ENCODE results near the gene RAG2.

Gene RAG2

DNA sequence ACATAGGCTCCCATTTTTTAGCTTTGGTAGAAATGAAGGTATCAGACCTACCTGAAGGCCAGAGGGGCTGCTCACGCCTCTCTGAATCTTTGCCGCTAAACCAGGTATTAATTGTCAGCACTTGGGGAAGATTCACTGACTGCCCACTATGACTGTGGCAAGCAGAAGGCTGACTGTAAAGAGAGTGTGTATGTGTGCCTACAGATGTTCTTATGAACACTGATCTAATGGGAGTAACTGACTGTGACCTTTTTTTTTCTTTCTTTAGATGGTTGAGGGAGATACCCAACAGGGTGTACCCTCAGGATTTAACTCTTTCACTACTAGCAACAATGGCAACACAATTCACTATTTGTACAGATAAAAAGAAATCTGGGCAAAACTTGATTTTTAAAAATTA lies at the start of gene RAG2:
TSS of gene RAG2 (minus strand) at position 186 of the 400 bp plus-strand sequence. CDS start 4,068 bp downstream, outside the sequence.
- no peak for DNase-seq (ENCODE audit: low spot score)

DNA sequence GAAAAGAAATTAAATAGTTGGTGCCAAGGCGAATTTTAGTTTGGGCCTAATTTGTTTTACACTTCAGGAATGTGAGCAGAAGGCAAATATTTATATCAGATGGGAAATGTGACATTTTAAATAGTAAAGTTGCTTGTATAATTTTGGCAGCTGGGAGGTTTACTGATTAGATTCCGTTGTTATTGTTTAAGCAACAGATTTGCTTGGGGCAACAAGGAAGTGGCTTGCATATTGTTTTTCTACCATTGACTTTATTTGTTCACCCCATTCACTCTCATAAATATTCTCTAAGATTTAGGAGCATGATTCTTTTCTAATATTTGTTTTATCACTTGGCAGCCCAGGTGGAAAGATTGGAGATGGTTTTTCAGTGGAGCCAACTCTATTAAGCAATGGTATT lies 40.5 kb upstream of the RAG2 start:
- DNase-seq (ENCODE audit: low spot score), result no peak

DNA sequence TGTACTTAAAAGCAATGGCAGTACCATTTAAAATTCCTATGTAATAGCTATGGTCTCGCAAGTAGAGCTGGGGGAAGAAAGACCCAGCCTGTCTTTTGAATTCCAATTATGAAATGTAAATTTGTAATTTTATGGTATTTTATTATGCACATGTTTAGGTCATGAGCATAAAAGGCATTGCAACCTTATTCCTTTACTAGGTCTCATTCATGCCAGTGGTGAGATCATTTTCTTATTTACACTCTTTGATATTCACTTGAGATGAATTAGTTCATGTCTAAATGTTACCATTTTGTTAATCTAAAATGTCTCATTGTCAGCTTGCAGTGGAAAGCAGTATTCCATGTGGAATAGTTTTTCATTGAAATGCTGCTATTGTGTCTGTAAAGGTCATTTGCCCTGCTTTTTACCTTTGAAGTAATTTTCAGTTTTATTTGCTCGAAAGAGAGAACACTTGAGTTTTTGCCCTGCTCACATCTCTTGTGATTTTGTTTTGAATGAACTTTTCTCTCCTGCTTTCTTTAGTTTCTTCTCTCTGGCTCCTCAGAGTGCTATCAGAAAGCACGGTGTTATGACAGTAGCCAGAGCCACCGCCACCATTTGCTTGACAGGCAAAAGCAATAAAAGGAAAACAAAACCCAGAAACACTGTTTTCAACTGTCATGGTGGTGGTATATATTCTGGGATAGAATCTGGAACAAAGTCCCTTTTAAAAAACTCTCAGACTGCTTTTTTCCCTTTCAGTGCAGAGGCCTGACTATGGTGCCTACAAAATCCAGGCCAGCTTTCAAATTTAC lies 37.2 kb upstream of the RAG2 start:
- DNase-seq (ENCODE audit: low spot score), result no peak

DNA sequence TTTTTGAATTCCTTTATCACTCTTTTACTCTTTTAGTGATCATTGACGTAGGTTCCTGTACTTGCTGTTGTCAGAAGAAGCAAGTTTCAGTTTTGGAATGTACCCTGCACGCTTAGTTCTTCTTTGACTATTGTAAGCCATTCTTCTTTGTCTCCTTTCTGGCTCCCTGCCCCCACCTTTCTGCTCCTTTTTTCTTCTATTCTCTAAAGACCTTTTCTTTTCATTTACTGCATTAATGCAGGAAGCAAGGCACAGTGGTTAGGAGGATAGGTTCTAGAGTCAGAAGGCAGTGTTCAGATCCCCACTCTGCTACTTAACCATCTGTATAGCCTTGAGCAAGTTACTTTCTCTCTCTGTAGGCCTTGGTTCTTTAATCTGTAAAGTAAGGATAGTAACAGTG lies 33.7 kb upstream of the RAG2 start:
- DNase-seq (ENCODE audit: low spot score), result no peak

DNA sequence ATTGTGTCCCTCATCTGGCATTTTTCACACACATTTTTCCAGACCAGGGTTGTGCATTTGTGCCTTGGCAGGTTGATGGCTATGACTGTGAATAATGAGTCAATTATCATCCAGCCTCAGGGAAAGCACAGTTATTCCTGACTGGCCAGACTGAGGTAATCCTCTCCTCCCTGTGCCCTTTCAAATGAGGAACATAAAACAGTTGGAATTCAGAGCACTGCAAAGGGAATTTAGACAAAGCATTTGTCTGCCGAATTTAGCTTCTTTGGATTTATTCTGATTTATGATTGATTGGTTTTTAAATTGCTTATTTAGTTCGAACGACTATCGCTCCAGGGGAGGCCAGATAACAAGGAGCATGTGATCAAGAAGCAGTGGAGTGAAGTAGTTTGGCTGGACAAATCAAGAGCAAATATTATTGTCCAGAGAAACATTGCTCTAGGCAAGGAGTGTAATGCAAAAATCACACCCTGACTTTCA lies 30.8 kb upstream of the RAG2 start:
- no peak for DNase-seq (ENCODE audit: low spot score)

DNA sequence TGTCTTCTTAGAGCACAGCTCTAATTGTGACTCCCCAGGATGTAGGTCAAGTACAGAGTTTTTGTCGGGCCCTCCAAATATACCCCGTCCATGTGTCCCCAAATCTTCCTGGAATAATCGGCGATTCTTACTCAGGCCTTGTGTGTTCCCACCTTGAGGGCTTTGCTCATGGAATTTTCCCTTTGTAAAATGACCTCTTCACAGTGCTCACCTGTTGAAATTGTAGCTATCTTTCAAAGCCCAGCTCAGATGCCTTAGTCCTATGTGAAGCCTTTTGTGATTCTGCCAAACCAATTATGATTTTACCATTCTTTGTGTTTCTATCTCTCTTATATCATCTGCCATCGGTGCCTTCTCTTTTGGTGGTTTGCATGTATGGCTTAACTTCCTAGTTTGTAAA lies 30.1 kb upstream of the RAG2 start:
- no peak for DNase-seq (ENCODE audit: low spot score)

DNA sequence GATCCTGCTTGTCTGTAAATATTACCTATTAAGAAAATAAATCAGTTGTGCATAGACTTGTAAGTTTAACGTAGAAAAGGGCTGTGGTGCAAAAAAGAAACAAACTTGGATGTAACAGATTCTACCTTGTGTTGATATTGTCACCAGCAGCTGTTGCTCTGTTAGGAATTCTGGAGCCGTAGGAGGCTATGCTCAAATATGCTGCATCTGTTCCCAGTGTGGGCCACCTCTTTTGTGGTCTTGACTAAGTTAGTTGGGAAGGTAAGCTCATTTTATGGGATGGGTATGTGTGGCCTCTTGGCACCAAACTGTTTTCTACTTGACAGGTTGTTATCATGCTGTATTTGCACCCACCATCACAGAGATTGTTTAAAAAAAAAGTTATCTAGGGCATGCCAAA lies 29.4 kb upstream of the RAG2 start:
- DNase-seq (ENCODE audit: low spot score), result no peak

DNA sequence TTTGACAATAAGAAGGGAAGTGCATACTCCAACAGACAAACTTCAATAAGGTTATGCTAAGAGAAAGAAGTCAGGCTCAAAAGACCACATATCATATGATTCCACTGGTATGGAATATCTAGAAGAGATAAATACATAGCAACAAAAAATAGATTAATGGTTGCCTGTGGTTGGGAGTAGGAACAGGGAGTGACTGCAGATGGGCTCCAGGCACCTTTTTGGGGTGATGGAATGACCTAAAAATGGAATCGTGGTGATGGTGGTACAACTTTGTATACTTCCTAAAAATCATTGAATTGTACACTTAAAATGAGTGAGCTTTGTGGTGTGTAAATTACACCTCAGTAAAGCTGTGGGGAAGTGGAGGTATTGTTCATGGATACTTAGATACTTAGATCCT lies 29.0 kb upstream of the RAG2 start:
- DNase-seq (ENCODE audit: low spot score), result no peak

DNA sequence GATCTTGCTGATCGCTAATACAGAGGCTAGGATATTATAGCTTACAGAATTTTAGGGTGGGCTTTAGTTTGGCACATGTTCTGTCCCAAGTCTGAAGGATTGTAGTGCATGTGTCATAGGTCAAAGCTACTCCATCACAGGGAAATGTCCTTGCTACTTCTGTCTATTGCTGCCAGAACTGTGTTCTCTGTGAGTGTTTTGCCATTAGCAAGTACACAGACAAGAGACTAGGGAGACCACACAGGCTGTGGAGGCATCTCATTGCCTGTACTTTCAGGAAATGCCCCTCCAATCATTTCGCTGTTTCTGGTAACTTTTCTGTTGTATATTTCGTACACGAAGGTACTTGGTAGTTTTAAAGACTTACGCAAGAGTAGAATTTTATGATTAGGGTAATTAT lies 25.5 kb upstream of the RAG2 start:
- no peak for DNase-seq (ENCODE audit: low spot score)

DNA sequence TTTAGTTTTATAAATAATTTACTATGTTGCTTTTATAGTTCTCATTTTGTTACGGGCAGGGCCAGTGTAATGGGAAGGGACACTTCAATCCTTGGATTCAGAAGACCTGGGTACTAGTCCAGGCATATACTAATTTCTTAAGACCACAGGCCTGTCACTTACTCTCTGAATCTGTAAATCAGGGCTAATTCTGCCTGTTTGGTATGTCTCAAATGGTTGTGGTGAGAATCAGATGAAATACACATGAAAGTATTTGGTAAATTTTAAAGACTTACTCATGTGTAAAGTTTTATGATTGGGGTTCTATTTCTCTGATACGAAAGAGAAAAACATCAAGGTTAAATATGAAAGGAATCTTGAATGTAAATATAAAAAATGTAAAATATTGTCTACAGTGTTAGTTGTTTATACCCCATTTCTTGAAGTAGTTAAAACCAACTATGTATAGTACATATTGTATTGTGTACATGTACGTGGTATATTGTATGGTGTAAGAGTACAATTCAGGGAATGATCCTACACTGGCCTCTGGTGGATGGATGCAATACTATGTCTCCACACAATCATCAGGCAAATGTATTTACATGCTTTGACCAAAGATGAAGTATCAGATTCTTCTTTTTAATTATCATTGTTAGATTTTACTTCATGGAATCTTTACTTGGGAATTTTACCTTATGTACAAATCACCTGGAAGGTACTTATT lies 24.5 kb upstream of the RAG2 start:
- DNase-seq (ENCODE audit: low spot score), result peak; percentile 18

DNA sequence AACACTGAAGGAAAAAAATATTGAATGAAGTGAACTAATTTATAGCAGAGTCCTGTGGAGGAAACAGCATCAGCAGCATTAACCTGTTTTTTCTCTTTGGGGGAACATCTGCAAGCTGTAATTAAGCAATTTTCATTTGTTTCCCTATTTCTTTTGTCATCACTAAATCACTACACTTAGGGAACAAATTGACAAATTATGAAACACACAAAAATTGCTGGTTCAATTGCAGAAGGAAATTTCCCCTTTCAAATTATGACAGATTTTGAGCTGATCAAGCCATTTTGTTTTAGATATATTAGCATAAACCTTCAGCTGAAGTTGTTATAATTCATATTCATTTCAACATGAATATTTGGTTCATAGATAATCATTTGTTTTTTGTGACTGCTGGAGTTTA lies 22.2 kb upstream of the RAG2 start:
- DNase-seq (ENCODE audit: low spot score), result no peak

DNA sequence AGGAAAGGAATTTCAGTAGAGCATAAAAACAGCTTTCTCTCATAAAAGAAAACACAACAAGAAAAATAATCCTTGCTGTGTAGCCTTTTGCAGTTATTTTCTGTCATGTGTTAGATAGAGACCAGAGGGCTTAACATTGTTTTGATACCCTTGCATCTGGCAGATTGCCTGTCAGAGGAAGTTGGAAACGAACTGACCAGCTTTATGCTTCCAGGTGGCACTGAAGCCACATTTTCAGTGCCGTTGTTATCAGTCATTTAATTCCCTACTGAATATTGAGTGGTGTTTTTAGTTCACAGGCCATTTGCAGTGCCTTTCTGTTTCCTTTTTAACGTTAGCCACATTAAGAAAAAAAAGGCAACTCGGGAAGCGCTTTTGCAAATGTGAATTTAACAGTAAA lies 21.5 kb upstream of the RAG2 start:
- peak; percentile 45 for DNase-seq (ENCODE audit: low spot score)

DNA sequence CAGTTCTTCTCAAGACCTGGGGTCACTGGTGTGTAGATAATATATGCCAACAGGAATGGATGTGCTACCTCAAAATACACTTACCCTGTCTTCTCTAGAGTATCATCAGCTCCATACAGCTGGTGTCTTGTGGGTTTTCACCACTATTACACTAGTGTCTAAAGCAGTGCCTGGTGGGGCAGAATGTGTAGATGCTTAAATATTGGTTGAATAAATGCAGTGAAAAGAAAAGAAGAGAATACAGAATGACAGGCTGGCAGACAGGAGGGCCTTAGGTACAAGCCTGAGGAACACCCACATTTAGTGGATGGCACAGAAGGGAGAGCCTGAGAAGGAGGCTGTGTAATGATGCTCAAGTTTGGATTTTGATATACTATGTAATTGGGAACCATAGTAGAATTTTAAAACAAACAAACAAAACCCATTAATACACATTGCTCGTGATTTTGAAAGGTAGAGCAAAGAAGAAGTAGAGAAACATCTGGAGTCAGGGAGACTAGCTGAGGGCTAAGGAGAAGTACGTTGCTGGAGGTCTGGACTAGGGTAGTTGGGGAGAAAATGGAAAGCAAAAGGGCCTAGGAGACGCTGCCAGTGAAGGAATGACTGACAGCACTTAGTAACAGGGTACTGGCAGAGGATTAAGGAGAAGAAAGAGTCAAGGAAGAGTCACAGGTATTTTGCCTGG lies 20.5 kb upstream of the RAG2 start:
- DNase-seq (ENCODE audit: low spot score), result no peak

DNA sequence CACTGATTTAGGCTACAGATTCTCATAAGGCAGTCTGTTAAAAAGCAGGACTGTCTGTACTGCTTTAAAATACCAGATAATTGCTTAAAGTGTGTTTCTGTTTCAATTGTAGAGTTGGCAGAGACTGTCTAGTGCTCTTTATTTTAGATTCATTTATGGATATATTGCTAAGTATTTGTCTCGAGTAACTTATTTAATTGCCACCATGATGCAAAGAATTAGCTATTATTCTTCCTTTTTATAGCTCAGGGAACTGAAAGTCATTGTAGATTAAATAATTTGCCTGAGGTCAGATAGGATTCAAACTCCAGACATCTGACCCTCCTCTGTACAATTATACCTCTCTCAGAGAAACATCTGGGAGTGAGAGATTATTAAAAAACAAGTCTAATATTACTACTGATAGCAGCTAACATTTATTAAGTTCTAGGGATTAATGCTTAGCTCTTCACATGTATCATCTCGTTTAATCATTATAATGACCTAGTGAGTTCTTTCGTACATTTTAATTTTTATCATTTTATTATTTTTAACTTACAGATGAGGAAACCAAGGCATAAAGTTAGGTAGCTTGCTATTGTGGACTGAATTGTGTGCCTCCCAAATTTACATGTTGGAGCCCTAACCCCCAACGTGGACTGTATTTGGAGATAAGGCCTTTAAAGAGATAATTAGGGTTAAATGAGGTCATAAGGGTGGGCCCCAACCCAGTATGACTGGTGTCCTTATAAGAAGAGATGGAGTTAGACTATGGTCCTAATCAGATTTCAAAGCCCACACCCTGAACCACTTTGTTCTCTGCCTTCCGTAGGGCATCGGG lies 19.7 kb upstream of the RAG2 start:
- DNase-seq (ENCODE audit: low spot score), result no peak

DNA sequence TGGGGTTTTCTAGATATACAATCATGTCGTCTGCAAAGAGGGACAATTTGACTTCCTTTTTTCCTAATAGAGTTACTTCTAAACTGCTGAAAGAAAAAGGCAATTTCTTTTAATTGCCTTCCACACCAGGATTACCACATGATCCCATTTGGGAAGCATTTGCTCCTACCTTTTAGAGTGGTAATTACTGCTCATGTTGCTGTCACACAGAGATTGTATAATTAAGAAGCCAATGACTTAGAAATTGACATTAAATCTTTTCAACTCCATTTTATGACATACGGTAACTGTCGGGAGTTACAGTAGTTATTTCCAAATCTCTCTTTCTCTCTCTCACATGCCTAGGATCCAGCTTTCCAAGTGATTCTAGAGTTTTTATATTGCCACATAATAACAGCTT lies 17.8 kb upstream of the RAG2 start:
- no peak for DNase-seq (ENCODE audit: low spot score)

DNA sequence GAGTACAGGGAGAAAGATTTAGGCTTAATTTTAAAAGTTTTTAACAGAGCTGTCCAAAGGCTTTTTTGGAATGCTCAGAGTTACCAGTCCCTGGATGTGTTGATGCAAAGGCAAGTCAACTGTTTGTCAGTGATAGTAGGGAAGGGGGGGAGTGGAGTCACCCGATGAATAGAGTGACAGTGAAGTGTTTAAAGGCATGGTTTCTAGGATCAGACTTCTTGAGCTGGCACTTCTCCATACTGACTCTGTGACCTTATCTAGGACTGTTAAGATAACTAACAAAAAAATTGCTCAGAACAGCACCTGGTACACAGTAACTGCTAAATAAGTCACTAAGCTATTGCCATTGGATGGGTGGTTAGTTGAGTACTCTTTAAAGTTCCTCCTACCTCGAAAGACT lies 11.3 kb upstream of the RAG2 start:
- DNase-seq (ENCODE audit: low spot score), result no peak

DNA sequence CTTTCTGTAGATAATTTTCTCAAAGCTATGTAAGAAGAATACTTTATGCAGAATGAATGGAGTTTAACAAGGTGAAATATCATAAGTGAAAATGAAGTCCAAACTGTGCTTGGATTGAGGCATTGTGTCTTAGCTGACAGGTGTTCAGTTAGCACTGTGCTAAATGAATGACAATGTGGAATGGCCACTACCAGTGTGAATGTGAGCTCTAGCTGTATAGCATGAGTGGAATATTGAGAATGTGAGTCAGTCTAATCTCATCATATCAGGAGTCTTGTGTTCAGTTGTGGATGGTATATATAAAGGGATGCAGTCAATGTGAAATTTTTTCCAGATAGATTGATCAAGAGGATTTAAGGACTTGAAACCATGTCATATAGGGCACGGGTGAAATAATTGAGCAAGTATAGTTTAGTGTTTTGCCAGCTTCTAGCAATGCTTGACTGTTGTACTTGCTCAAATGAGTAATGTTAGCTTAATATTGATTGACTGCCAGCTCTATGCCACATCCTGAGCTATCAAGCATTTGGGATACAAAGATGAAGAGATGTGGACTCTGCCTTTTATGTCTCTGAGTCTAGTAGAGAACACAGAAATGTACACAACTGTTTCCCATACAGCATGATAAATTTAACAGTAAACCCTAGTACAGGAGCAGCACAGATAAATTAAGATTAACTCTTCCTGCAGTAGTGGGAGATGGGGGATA lies 10.6 kb upstream of the RAG2 start:
- no peak for DNase-seq (ENCODE audit: low spot score)

DNA sequence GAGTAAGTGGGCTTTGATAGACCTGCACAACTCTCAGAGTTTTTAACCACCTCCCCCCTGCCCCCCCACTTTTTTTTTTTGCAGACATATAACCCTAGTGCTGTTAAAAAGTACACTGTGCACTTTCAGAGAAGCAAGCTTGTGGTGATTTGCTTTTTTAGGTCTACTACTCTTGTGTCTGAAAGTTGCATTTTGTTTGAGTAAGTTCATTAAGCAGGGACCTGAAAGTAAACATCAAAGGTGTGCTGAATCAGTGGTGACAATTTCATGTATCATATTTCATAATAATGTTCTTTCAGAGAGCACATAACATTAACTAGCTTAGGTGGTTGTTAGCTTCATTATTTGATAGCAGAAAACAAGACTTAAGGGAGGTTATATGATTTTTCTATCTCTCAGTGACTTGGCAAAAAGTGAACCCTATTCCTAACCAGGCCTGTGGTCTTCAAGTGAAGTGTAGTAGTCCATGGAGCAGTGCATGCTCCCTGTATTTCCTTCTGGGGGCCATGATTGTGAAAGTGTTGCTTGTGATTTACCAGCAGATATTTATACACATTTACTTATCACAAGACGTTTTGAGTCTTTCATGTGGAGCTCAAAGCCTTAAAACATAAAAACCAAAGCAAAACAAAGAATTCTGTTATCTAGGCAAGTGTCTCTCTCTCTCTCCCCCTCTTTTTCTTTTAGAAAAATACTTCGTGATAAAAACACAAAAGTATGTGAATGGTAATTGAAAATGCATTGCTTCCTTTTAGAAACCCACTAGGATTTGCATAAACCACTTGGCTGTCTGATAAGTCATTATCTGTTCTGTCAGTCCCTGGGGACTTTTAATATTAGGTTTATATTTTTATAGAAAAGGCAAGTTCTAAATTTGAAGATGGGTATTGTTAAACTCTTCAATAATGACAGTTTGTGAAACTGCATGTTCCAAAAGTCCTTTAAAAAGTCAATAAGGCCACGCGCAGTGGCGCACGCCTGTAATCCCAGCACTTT lies 7.5 kb upstream of the RAG2 start:
- DNase-seq (ENCODE audit: low spot score), result no peak

DNA sequence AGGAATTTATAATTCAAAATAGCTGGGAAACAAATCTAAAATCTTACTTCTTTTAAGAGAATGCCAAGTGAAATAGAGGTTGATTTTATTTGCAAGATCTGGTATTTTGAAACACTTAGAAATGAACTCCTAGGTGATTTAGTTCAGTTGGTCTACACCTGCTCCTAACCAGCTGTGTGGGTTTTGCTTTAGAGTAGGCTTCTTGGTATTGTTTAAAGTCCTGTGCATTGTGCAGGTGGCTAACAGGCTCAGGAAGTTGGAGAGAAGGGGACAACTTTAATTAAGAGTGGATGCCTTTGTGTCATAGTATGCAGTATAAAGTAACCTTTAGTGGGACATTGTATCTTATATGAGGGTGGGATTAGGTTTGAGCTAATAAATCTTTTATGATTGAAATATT lies 4.1 kb upstream of the RAG2 start:
- no peak for DNase-seq (ENCODE audit: low spot score)

DNA sequence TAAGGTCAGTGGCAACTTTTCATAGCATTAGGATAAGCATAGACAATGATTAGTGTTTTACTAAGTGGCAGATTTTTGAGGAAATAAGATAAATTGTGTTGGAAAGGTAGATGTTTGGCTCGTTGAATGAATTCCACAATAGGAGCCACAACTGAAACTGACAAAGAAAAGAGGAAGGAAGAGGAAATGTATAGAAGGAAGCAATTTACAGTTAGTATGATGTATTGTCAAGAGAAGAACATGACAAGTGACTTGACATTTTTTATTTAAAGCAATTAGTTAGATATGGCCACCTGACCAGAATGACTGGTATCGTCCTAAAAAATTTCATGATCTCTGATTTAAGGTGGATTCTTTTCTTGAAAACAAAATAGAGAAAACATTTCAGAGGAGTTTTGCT lies 3.1 kb upstream of the RAG2 start:
- no peak for DNase-seq (ENCODE audit: low spot score)
